HEK293 (cell line): ENCODE data around the gene CARD14.
A peak's percentile ranks its signal among the peaks of the same experiment; 100 is the strongest.

Source experiments
- ELK4 ChIP-seq: IDR thresholded peaks from 2 replicates; pipeline ENCODE4 v1.6.1; 2011; ENCODE audit warnings: mild to moderate bottlenecking, low read depth, low read length, borderline replicate concordance
- PRDM10 ChIP-seq: fragments of 450-650 bp; formaldehyde crosslinking; IDR thresholded peaks from 2 replicates; pipeline ENCODE4 v1.5.1; 2016; ENCODE audit warnings: missing biosample characterization, missing genetic modification characterization
- PRDM6 ChIP-seq: fragments of 450-650 bp; formaldehyde crosslinking; IDR thresholded peaks from 2 replicates; pipeline ENCODE4 v1.5.1; 2017; ENCODE audit warnings: missing biosample characterization, missing genetic modification characterization
- SCRT1 ChIP-seq: fragments of 450-650 bp; formaldehyde crosslinking; IDR thresholded peaks from 2 replicates; pipeline ENCODE4 v1.5.1; 2016; ENCODE audit warnings: missing biosample characterization, missing genetic modification characterization, borderline replicate concordance
- TRIM28 ChIP-seq: IDR thresholded peaks from 2 replicates; pipeline ENCODE4 v1.6.1; 2011; ENCODE audit warnings: low read length, control low read depth, borderline replicate concordance
- ZBTB44 ChIP-seq: fragments of 450-650 bp; IDR thresholded peaks from 2 replicates; pipeline ENCODE4 v1.5.1; 2018; ENCODE audit warnings: missing biosample characterization, mild to moderate bottlenecking, missing genetic modification characterization
- ZBTB49 ChIP-seq: fragments of 450-650 bp; formaldehyde crosslinking; IDR thresholded peaks from 2 replicates; pipeline ENCODE4 v1.5.1; 2016; ENCODE audit warnings: missing biosample characterization, missing genetic modification characterization, low read depth
- ZNF19 ChIP-seq: fragments of 450-650 bp; formaldehyde crosslinking; IDR thresholded peaks from 2 replicates; pipeline ENCODE4; 2016; ENCODE audit warnings: missing biosample characterization, missing genetic modification characterization, low read depth
- ZNF202 ChIP-seq: fragments of 450-650 bp; formaldehyde crosslinking; IDR thresholded peaks from 2 replicates; pipeline ENCODE4 v1.5.1; 2016; ENCODE audit warnings: missing biosample characterization, missing genetic modification characterization, borderline replicate concordance
- ZNF223 ChIP-seq: fragments of 450-650 bp; formaldehyde crosslinking; IDR thresholded peaks from 2 replicates; pipeline ENCODE4 v1.5.1; 2016; ENCODE audit warnings: missing biosample characterization, missing genetic modification characterization
- ZNF248 ChIP-seq: fragments of 450-650 bp; formaldehyde crosslinking; IDR thresholded peaks from 2 replicates; pipeline ENCODE4 v1.5.1; 2017; ENCODE audit warnings: missing biosample characterization, missing genetic modification characterization
- ZNF280D ChIP-seq: fragments of 450-650 bp; formaldehyde crosslinking; IDR thresholded peaks from 2 replicates; pipeline ENCODE4 v1.5.1; 2016; ENCODE audit warnings: missing biosample characterization, missing genetic modification characterization
- ZNF324 ChIP-seq: fragments of 450-650 bp; formaldehyde crosslinking; IDR thresholded peaks from 2 replicates; pipeline ENCODE4 v1.5.1; 2016; ENCODE audit warnings: missing biosample characterization, missing genetic modification characterization
- ZNF335 ChIP-seq: fragments of 450-650 bp; formaldehyde crosslinking; conservative IDR thresholded peaks from 2 replicates; pipeline ENCODE4 v1.5.1; 2016; ENCODE audit warnings: missing biosample characterization, missing genetic modification characterization
- ZNF354C ChIP-seq: fragments of 450-650 bp; formaldehyde crosslinking; IDR thresholded peaks from 2 replicates; pipeline ENCODE4 v1.5.1; 2016; ENCODE audit warnings: missing biosample characterization, missing genetic modification characterization, low read depth, borderline replicate concordance
- ZNF37A ChIP-seq: fragments of 450-650 bp; IDR thresholded peaks from 2 replicates; pipeline ENCODE4 v1.5.1; 2018; ENCODE audit warnings: missing biosample characterization, missing genetic modification characterization
- ZNF391 ChIP-seq: fragments of 450-650 bp; formaldehyde crosslinking; IDR thresholded peaks from 2 replicates; pipeline ENCODE4 v1.5.1; 2016; ENCODE audit warnings: low read depth, missing biosample characterization, missing genetic modification characterization, borderline replicate concordance
- ZNF585B ChIP-seq: fragments of 450-650 bp; formaldehyde crosslinking; IDR thresholded peaks from 2 replicates; pipeline ENCODE4 v1.5.1; 2016; ENCODE audit warnings: missing biosample characterization, missing genetic modification characterization
- ZNF596 ChIP-seq: fragments of 450-650 bp; IDR thresholded peaks from 2 replicates; pipeline ENCODE4 v1.5.0; 2018; ENCODE audit warnings: missing biosample characterization, mild to moderate bottlenecking, missing genetic modification characterization, moderate library complexity
- ZNF645 ChIP-seq: fragments of 450-650 bp; formaldehyde crosslinking; IDR thresholded peaks from 2 replicates; pipeline ENCODE4; 2016; ENCODE audit warnings: missing biosample characterization, missing genetic modification characterization
- ZNF664 ChIP-seq: fragments of 450-650 bp; formaldehyde crosslinking; IDR thresholded peaks from 2 replicates; pipeline ENCODE4 v1.5.1; 2016; ENCODE audit warnings: missing biosample characterization, missing genetic modification characterization
- ZNF677 ChIP-seq: fragments of 450-650 bp; IDR thresholded peaks from 2 replicates; pipeline ENCODE4 v1.5.0; 2018; ENCODE audit warnings: missing biosample characterization, mild to moderate bottlenecking, missing genetic modification characterization, moderate library complexity
- ZNF707 ChIP-seq: fragments of 450-650 bp; formaldehyde crosslinking; IDR thresholded peaks from 2 replicates; pipeline ENCODE4 v1.5.1; 2016; ENCODE audit warnings: missing biosample characterization, missing genetic modification characterization
- ZNF76 ChIP-seq: fragments of 450-650 bp; formaldehyde crosslinking; IDR thresholded peaks from 2 replicates; pipeline ENCODE4; 2016; ENCODE audit warnings: low read depth, missing biosample characterization, missing genetic modification characterization, borderline replicate concordance

Gene CARD14

GRCh38 chr17:80219013-80219762 is 49.4 kb downstream of the CARD14 start (continued):
- TF ChIP-seq PRDM10 (tag by site-specific recombination) (peak; percentile 60), ZNF335 (tag by site-specific recombination) (no peak; the same call in 1 of the 2 replicates), PRDM6 (tag by site-specific recombination) (no peak), ZNF76 (tag by site-specific recombination) (no peak), ZNF248 (tag by site-specific recombination) (no peak), ZNF354C (tag by site-specific recombination) (no peak), ZNF707 (no peak), ZNF596 (no peak), ZNF391 (tag by site-specific recombination) (no peak), ZBTB44 (tag by site-specific recombination) (peak; percentile 80; the same call in 1 of the 2 replicates), ZNF645 (no peak), ZNF223 (no peak), ZNF664 (tag by site-specific recombination) (no peak), ELK4 (no peak), ZNF677 (tag by site-specific recombination) (no peak), ZBTB49 (tag by site-specific recombination) (no peak), ZNF37A (peak; percentile 10; the same call in 1 of the 2 replicates), ZNF280D (tag by site-specific recombination) (no peak), ZNF324 (tag by site-specific recombination) (no peak), ZNF585B (tag by site-specific recombination) (no peak), ZNF202 (no peak), TRIM28 (no peak), ZNF19 (no peak), SCRT1 (peak; percentile 77; the same call in 1 of the 2 replicates)
